ENCODE results near the gene CYFIP2.
"Not testable (repeated sequence)": the region's sequence is repeated elsewhere in the genome, so short reads cannot be mapped to it uniquely, and the experiment has no call there.

Gene CYFIP2

DNA sequence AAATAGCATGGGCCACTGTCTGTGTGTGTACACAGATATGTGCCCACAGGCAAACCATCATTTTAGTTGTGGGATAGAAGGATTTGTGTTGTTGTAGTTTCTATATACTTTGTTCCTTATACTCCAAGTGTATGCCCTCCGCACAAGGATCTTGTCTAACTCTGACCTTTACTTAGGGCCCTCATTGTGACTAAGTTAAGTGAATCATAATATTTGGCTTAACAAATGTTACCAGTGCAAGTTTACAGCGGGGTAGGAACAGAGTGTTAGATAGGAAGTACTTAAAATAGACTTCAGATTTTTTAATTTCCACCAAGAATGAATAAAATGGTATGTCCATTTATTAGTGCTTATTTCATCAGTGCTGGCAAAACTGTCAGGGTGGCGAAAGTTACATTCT is 29.5 kb upstream of the CYFIP2 start:
- H3K4me3 ChIP-seq (ENCODE audit: low read length): no peak overlapping the region
- no peak overlapping the region for H3K4me2 ChIP-seq (ENCODE audit: low read length)
- H3K9me3 ChIP-seq (replicated peaks; ENCODE audit: low read length): no peaks in the 10 kb centered on the region
- no peaks in the 10 kb centered on the region for H3K4me1 ChIP-seq (ENCODE audit: control insufficient read depth, insufficient read depth, low read length)
- peaks cover 8% of the 10 kb centered on the region for H3K27me3 ChIP-seq (ENCODE audit: control insufficient read depth, insufficient read depth, low read length)
- no peaks in the 10 kb centered on the region for H3K36me3 ChIP-seq (ENCODE audit: insufficient read depth, low read length)
- H3K9ac ChIP-seq (ENCODE audit: low read depth, low read length): no peak overlapping the region

GRCh38 chr5:157241483-157241882 is 24.4 kb upstream of the CYFIP2 start:
- H3K27me3 ChIP-seq (ENCODE audit: control insufficient read depth, insufficient read depth, low read length): peaks cover 8% of the 10 kb centered on the region
- no peak overlapping the region for H3K9ac ChIP-seq (ENCODE audit: low read depth, low read length)
- H3K9me3 ChIP-seq (replicated peaks; ENCODE audit: low read length): no peaks in the 10 kb centered on the region
- H3K4me1 ChIP-seq (ENCODE audit: control insufficient read depth, insufficient read depth, low read length): no peaks in the 10 kb centered on the region
- H3K4me2 ChIP-seq (ENCODE audit: low read length): no peak overlapping the region
- H3K4me3 ChIP-seq (ENCODE audit: low read length): no peak overlapping the region
- no peaks in the 10 kb centered on the region for H3K36me3 ChIP-seq (ENCODE audit: insufficient read depth, low read length)

GRCh38 chr5:157244704-157245103 is 21.2 kb upstream of the CYFIP2 start:
- H3K9ac ChIP-seq (ENCODE audit: low read depth, low read length); H3K36me3 ChIP-seq (ENCODE audit: insufficient read depth, low read length); H3K4me2 ChIP-seq (ENCODE audit: low read length); H3K27me3 ChIP-seq (ENCODE audit: control insufficient read depth, insufficient read depth, low read length); H3K4me3 ChIP-seq (ENCODE audit: low read length); H3K4me1 ChIP-seq (ENCODE audit: control insufficient read depth, insufficient read depth, low read length); H3K9me3 ChIP-seq (replicated peaks; ENCODE audit: low read length): not testable (repeated sequence)

GRCh38 chr5:157245476-157245875 is 20.4 kb upstream of the CYFIP2 start:
- Histone ChIP-seq H3K27me3 (ENCODE audit: control insufficient read depth, insufficient read depth, low read length) (no peaks in the 10 kb centered on the region), H3K9ac (ENCODE audit: low read depth, low read length) (no peak overlapping the region), H3K4me2 (ENCODE audit: low read length) (no peak overlapping the region), H3K36me3 (ENCODE audit: insufficient read depth, low read length) (no peaks in the 10 kb centered on the region), H3K4me3 (ENCODE audit: low read length) (no peak overlapping the region), H3K9me3 (replicated peaks; ENCODE audit: low read length) (no peaks in the 10 kb centered on the region), H3K4me1 (ENCODE audit: control insufficient read depth, insufficient read depth, low read length) (no peaks in the 10 kb centered on the region)

DNA sequence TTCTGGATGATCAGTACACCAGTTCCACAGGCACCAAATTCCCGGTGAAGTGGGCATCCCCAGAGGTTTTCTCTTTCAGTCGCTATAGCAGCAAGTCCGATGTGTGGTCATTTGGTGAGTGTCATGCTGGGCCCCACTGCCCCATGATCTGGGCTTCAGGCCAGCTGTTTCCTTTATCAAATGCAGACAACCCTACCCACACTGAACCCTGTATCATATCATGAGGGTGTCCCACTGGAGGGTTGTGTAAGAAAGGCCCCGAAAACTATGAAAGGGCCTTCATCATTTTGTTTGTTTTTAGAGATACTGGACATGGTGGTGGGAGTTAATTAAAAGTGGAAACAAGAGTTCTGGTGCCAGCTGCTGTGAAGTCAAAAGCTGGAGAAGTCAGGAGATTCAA is 20.0 kb upstream of the CYFIP2 start:
- Histone ChIP-seq H3K4me2 (ENCODE audit: low read length) (no peak overlapping the region), H3K36me3 (ENCODE audit: insufficient read depth, low read length) (no peaks in the 10 kb centered on the region), H3K4me1 (ENCODE audit: control insufficient read depth, insufficient read depth, low read length) (no peaks in the 10 kb centered on the region), H3K9me3 (replicated peaks; ENCODE audit: low read length) (no peaks in the 10 kb centered on the region), H3K9ac (ENCODE audit: low read depth, low read length) (no peak overlapping the region), H3K4me3 (ENCODE audit: low read length) (no peak overlapping the region), H3K27me3 (ENCODE audit: control insufficient read depth, insufficient read depth, low read length) (no peaks in the 10 kb centered on the region)

GRCh38 chr5:157247267-157247666 is 18.7 kb upstream of the CYFIP2 start:
- Histone ChIP-seq H3K9ac (ENCODE audit: low read depth, low read length) (no peak overlapping the region), H3K9me3 (replicated peaks; ENCODE audit: low read length) (no peaks in the 10 kb centered on the region), H3K4me1 (ENCODE audit: control insufficient read depth, insufficient read depth, low read length) (no peaks in the 10 kb centered on the region), H3K27me3 (ENCODE audit: control insufficient read depth, insufficient read depth, low read length) (peaks cover 3% of the 10 kb centered on the region), H3K4me2 (ENCODE audit: low read length) (no peak overlapping the region), H3K4me3 (ENCODE audit: low read length) (no peak overlapping the region), H3K36me3 (ENCODE audit: insufficient read depth, low read length) (no peaks in the 10 kb centered on the region)

DNA sequence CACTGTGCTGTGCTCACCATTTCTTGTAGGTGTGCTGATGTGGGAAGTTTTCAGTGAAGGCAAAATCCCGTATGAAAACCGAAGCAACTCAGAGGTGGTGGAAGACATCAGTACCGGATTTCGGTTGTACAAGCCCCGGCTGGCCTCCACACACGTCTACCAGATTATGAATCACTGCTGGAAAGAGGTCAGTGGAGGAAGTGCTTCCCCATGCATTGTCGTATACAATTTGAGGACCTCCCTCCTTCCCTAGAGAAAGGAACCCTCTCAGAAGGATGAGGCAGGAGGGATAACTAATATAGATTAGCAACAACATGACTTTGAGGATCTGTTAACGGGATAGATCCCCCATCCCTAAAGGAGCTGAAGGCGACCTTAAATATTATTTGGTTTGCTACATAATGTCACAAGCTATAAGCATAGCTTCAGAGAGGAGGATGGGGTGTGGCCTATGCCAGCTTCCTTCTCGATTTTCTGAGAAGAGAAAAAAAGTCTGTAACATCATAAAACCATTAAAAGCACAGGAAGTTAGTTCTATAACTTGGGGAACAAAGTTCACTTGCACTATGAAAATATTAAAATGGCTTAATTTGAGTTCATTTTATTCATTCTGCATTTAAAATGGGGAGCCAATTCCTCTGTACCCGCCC is 17.0 kb upstream of the CYFIP2 start:
- Histone ChIP-seq H3K4me2 (ENCODE audit: low read length) (no peak overlapping the region), H3K9me3 (replicated peaks; ENCODE audit: low read length) (no peaks in the 10 kb centered on the region), H3K4me1 (ENCODE audit: control insufficient read depth, insufficient read depth, low read length) (peaks cover 8% of the 10 kb centered on the region), H3K4me3 (ENCODE audit: low read length) (no peak overlapping the region), H3K27me3 (ENCODE audit: control insufficient read depth, insufficient read depth, low read length) (peaks cover 3% of the 10 kb centered on the region), H3K36me3 (ENCODE audit: insufficient read depth, low read length) (no peaks in the 10 kb centered on the region), H3K9ac (ENCODE audit: low read depth, low read length) (no peak overlapping the region)

- H3K9ac ChIP-seq (ENCODE audit: low read depth, low read length): peak overlapping the region; percentile 7
- no peaks in the 10 kb centered on the region for H3K36me3 ChIP-seq (ENCODE audit: insufficient read depth, low read length)
- peaks cover 3% of the 10 kb centered on the region for H3K27me3 ChIP-seq (ENCODE audit: control insufficient read depth, insufficient read depth, low read length)
- peak overlapping the region; percentile 45 for H3K4me2 ChIP-seq (ENCODE audit: low read length)
- no peaks in the 10 kb centered on the region for H3K9me3 ChIP-seq (replicated peaks; ENCODE audit: low read length)
- H3K4me3 ChIP-seq (ENCODE audit: low read length): no peak overlapping the region
- peaks cover 8% of the 10 kb centered on the region for H3K4me1 ChIP-seq (ENCODE audit: control insufficient read depth, insufficient read depth, low read length)
Observed at GRCh38 chr5:157252711-157253465, 13.0 kb upstream of the CYFIP2 start.

DNA sequence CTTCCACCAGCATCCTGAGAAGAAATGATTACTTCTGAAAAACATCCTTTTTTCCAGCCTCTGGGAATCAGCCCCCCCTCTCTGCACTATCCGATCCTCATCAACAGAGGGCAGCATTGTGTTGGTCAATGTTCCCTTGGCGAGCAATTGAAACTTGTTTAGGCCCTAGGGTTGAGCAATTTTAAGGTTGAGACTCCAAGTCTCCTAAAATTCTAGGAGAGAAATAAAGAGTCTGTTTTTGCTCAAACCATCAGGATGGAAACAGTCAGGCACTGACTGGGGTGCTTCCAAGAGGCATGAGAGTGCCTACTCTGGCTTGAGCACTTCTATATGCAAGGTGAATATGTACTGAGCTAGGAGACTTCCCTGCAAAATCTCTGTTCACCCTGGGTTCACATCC is 12.4 kb upstream of the CYFIP2 start:
- Histone ChIP-seq H3K36me3 (ENCODE audit: insufficient read depth, low read length) (no peaks in the 10 kb centered on the region), H3K9ac (ENCODE audit: low read depth, low read length) (peak overlapping the region; percentile 7), H3K4me3 (ENCODE audit: low read length) (no peak overlapping the region), H3K9me3 (replicated peaks; ENCODE audit: low read length) (no peaks in the 10 kb centered on the region), H3K4me2 (ENCODE audit: low read length) (peak overlapping the region; percentile 45), H3K4me1 (ENCODE audit: control insufficient read depth, insufficient read depth, low read length) (peaks cover 8% of the 10 kb centered on the region), H3K27me3 (ENCODE audit: control insufficient read depth, insufficient read depth, low read length) (peaks cover 3% of the 10 kb centered on the region)

- no peak overlapping the region for H3K4me2 ChIP-seq (ENCODE audit: low read length)
- no peaks in the 10 kb centered on the region for H3K36me3 ChIP-seq (ENCODE audit: insufficient read depth, low read length)
- H3K9ac ChIP-seq (ENCODE audit: low read depth, low read length): no peak overlapping the region
- no peaks in the 10 kb centered on the region for H3K9me3 ChIP-seq (replicated peaks; ENCODE audit: low read length)
- no peak overlapping the region for H3K4me3 ChIP-seq (ENCODE audit: low read length)
- peaks cover 32% of the 10 kb centered on the region for H3K27me3 ChIP-seq (ENCODE audit: control insufficient read depth, insufficient read depth, low read length)
- H3K4me1 ChIP-seq (ENCODE audit: control insufficient read depth, insufficient read depth, low read length): no peaks in the 10 kb centered on the region
Observed at GRCh38 chr5:157258450-157258849, 7.5 kb upstream of the CYFIP2 start.

- H3K4me3 ChIP-seq (ENCODE audit: low read length): no peak overlapping the region
- H3K9ac ChIP-seq (ENCODE audit: low read depth, low read length): no peak overlapping the region
- H3K9me3 ChIP-seq (replicated peaks; ENCODE audit: low read length): no peaks in the 10 kb centered on the region
- H3K4me2 ChIP-seq (ENCODE audit: low read length): no peak overlapping the region
- H3K27me3 ChIP-seq (ENCODE audit: control insufficient read depth, insufficient read depth, low read length): peaks cover 38% of the 10 kb centered on the region
- H3K4me1 ChIP-seq (ENCODE audit: control insufficient read depth, insufficient read depth, low read length): no peaks in the 10 kb centered on the region
- no peaks in the 10 kb centered on the region for H3K36me3 ChIP-seq (ENCODE audit: insufficient read depth, low read length)
Observed at GRCh38 chr5:157259699-157260098, 6.2 kb upstream of the CYFIP2 start.

Data from skeletal muscle satellite cell (primary cell).